G401 (cell line): Measurements from ENCODE around the gene ZMIZ1. TPM values are rescaled to one million over a fixed set of nuclear protein-coding genes. Genes with fewer than 3 reads are reported as not detected.
"Not testable (repeated sequence)": the region's sequence is repeated elsewhere in the genome, so short reads cannot be mapped to it uniquely, and the experiment has no call there.

ENCODE experiments used
- DNase-seq: peaks from one replicate; pipeline ENCODE4 v3.0.0-alpha.2; 2015; ENCODE audit warnings: low spot score
- in situ Hi-C: cut with HindIII; loops from 2 replicates; pipeline ENCODE4 v1.10.0; 2016; ENCODE audit warnings: low sequenced_read_pairs, mixed read lengths
- total RNA-seq: library from RNA; depleted of rRNA; stranded (reverse); fragments of >200 nt; shearing (Covaris generic); gene quantifications from 2 replicates; pipeline ENCODE4 v1.2.3, GENCODE V29; 2014

Gene ZMIZ1
- total RNA-seq, 1 experiment from 2014 or later: 2.3 TPM

GRCh38 chr10:79326361-79327089 lies 257.8 kb downstream of the ZMIZ1 start:
- in situ Hi-C loops: loop anchor here (25.0 kb wide), 1 partner anchor 161 kb away; no protein-coding TSS in a partner anchor

DNA sequence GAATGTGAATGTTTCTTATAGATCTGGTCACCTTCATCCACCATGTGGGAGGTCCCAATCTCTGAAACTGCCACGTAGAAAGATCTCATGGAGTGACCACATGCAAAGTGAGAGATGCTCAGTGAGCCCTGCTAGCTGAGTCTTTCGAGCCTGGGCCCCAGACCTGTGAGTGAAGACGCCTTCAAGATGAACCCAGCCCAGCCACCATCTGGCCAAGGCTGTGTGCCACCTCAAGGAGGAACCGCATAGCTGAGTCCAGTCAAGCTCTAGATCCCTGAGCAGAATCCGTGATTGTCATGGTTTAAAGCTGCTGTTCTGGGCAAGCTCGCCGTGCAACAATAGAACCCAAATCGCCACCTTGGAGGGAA lies 258.3 kb downstream of the ZMIZ1 start:
- in situ Hi-C loops: loop anchor here (25.0 kb wide), 1 partner anchor 160 kb away; no protein-coding TSS in a partner anchor

More at GRCh38 chr10:79326361-79327089, 257.8 kb downstream of the ZMIZ1 start:
- no peak for DNase-seq

GRCh38 chr10:79328147-79328701 lies 259.5 kb downstream of the ZMIZ1 start:
- in situ Hi-C loops: loop anchor here (25.0 kb wide), 1 partner anchor 159 kb away; no protein-coding TSS in a partner anchor
- no peak for DNase-seq

More for the DNA sequence above, 258.3 kb downstream of the ZMIZ1 start:
- no peak for DNase-seq

DNA sequence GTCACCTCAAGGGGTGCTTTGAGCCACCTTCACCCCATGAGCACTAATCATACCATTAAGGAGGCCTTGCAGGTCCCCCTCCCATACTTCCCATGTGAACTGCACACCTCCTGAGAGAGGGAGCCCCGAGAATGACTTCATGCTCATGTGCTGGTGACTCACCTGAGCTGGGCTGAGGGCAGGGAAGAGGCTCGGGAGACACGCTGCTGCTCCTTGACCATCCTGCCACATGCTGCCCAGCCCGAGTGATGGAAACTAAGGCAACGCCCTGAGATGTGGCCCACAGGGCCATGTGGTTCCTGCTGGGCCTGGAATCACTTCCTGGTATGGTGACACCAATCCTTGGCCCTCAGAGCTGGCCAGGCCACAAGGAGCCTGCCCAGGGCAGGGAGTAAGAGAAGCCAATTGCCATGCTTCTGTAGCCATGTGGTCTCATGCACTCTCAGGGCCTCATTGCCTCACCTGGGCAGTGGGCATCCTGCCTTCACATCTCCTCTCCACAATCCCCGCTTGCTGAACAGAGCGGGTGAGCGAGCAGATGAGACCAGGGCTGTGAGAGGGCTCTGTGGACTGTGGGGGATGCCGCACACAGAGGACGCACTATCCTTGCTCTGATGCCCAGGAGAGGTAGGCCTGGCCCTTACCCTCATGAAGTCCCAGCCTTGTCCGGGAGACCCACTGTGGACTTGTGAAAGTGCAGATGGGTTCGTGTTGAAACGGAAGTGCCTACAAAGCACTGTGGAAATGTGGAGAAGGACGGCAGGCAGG lies 260.2 kb downstream of the ZMIZ1 start:
- in situ Hi-C loops: loop anchor here (25.0 kb wide), 1 partner anchor 158 kb away; no protein-coding TSS in a partner anchor
- no peak for DNase-seq

GRCh38 chr10:79329529-79329928 lies 260.8 kb downstream of the ZMIZ1 start:
- in situ Hi-C loops: loop anchor here (25.0 kb wide), 1 partner anchor 158 kb away; no protein-coding TSS in a partner anchor
- DNase-seq: no peak

GRCh38 chr10:79331226-79331625 lies 262.5 kb downstream of the ZMIZ1 start:
- in situ Hi-C loops: loop anchor here (25.0 kb wide), 1 partner anchor 156 kb away; no protein-coding TSS in a partner anchor
- DNase-seq: no peak

GRCh38 chr10:79331709-79332108 lies 262.9 kb downstream of the ZMIZ1 start:
- no peak for DNase-seq
- in situ Hi-C loops: loop anchor here (25.0 kb wide), 1 partner anchor 156 kb away; no protein-coding TSS in a partner anchor

DNA sequence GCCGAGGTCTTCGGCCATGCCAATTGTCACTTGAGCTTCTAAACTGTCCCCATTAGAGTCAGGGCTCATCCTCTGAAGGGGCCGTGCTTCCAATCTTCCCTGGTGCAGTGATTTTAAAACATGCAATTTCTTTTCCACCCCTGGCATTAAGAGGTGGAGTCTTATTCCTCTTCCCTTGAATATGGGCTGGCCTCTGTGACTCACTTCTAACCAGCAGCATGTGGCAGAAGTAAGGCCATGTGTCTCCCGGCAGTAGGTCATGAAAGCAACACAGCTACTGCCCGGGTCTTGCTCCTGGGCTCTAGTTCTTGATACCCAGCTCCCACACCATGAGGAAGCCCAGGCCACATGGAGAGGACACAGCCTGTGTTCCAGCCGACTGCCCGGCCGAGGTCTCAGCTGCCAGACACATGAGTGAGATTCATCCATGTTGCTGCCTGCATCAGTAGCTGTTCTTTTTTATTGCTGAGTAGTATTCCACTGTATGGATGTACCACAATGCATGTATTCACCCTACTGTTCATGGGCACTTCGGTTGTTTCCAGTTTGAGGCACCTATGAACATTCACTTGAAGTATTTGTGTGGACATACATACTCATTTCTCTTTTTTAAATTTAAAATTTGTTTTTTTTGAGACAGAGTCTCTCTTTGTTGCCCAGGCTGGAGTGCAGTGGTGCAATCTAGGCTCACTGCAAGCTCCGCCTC lies 264.0 kb downstream of the ZMIZ1 start:
- in situ Hi-C loops: loop anchor here (25.0 kb wide), 1 partner anchor 155 kb away; no protein-coding TSS in a partner anchor

GRCh38 chr10:79333513-79333912 lies 264.7 kb downstream of the ZMIZ1 start:
- in situ Hi-C loops: loop anchor here (25.0 kb wide), 1 partner anchor 154 kb away; no protein-coding TSS in a partner anchor
- no peak for DNase-seq

More for the DNA sequence above, 264.0 kb downstream of the ZMIZ1 start:
- not testable (repeated sequence) for DNase-seq

- in situ Hi-C loops: loop anchor here (25.0 kb wide), 1 partner anchor 153 kb away; no protein-coding TSS in a partner anchor
- no peak for DNase-seq
Measured at GRCh38 chr10:79334573-79334972, 265.8 kb downstream of the ZMIZ1 start.

GRCh38 chr10:79335094-79335469 lies 266.3 kb downstream of the ZMIZ1 start:
- in situ Hi-C loops: loop anchor here (25.0 kb wide), 1 partner anchor 152 kb away; no protein-coding TSS in a partner anchor
- DNase-seq: peak; percentile 30

- peak; percentile 69 for DNase-seq
- in situ Hi-C loops: loop anchor here (25.0 kb wide), 1 partner anchor 152 kb away; no protein-coding TSS in a partner anchor
Measured at GRCh38 chr10:79335470-79336235, 266.9 kb downstream of the ZMIZ1 start.

- in situ Hi-C loops: loop anchor here (25.0 kb wide), 1 partner anchor 151 kb away; no protein-coding TSS in a partner anchor
- no peak for DNase-seq
Measured at GRCh38 chr10:79336276-79336675, 267.5 kb downstream of the ZMIZ1 start.

- in situ Hi-C loops: loop anchor here (25.0 kb wide), 1 partner anchor 151 kb away; no protein-coding TSS in a partner anchor
- DNase-seq: peak; percentile 73
Measured at GRCh38 chr10:79336739-79337138, 268.0 kb downstream of the ZMIZ1 start.

DNA sequence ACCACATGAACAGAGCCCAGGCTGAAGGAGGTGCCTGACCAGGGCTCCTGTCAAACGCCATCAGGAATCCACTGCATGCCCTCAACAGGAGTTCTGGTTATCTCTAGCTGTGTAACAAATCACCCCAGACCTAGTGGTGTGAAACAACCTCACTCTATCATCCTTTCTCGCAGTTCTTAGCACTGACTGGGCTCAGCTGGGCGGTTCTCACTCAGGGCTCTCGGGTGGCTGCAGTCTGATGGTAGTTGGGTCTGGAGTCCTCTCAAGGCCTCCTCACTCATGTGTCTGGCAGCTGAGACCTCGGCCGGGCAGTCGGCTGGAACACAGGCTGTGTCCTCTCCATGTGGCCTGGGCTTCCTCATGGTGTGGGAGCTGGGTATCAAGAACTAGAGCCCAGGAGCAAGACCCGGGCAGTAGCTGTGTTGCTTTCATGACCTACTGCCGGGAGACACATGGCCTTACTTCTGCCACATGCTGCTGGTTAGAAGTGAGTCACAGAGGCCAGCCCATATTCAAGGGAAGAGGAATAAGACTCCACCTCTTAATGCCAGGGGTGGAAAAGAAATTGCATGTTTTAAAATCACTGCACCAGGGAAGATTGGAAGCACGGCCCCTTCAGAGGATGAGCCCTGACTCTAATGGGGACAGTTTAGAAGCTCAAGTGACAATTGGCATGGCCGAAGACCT lies 269.2 kb downstream of the ZMIZ1 start:
- in situ Hi-C loops: loop anchor here (25.0 kb wide), 1 partner anchor 149 kb away; no protein-coding TSS in a partner anchor
- DNase-seq: not testable (repeated sequence)

DNA sequence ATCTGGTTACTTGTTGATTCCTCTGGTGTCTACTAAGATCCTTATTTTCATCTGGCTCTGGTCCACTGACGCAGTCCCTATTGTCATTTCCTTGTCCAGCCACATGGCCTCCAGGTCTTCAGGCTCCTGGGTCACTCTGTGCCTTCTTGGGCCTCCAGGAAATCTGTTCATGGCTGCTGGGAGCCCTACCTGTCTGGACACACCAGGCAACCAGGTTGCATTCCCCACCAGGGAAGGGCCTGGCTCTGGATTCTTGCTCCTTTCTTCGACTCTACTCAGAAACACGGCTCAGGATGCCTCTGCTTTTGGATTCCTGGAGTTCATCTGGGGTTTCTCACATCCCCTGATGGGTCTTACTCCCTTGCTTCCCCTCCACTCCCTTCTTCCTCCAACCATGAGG lies 270.5 kb downstream of the ZMIZ1 start:
- in situ Hi-C loops: loop anchor here (25.0 kb wide), 1 partner anchor 148 kb away; no protein-coding TSS in a partner anchor
- DNase-seq: no peak

DNA sequence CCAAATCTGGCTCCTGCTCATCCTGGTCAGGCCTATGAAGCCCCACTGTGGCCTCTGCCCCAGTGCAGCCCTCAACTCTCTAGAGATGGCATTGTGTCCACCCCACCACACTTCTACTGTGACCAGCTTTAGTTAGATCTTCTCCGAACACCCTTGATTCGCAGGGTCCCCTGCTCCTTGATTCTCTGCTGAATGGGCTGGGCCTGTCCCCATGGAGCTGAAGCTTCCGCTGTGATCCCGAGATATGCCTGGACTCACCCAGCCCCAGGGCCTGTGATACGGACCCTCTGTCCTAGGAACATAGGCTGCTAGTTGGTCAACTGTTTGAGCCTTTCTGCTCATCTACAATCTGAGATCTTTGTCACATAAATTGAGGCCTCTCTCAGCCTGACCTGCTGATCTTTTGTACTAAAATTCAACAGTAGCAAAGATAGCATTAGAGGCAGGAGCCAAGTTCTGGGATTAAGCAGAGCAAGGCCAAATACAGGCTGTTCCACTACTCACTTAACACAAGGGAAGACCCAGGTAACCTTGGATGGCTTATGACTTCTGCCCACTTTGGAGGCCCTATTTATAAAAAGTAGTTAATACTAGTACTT lies 272.0 kb downstream of the ZMIZ1 start:
- in situ Hi-C loops: loop anchor here (25.0 kb wide), 1 partner anchor 147 kb away; no protein-coding TSS in a partner anchor
- DNase-seq: no peak
